K562 (cell line): ENCODE measurements around the gene STK11. TPM values are rescaled to one million over a fixed set of nuclear protein-coding genes. Genes with fewer than 3 reads are reported as not detected.

Source experiments
- FOXK2 ChIP-seq, 2 experiments: fragments of 450-650 bp; IDR thresholded peaks in 1 of 2; conservative IDR thresholded peaks in 1 of 2; 2 replicates each; pipeline ENCODE4 v1.6.1; 2016; ENCODE audit warnings: low read depth in 2 of 2, mild to moderate bottlenecking in 1 of 2
- IRF2 ChIP-seq: sonication (generic); formaldehyde crosslinking; IDR thresholded peaks from 2 replicates; pipeline ENCODE4 v1.8.1; 2022; ENCODE audit warnings: mild to moderate bottlenecking, missing genetic modification reagents
- L3MBTL2 ChIP-seq: fragments of 450-650 bp; IDR thresholded peaks from 2 replicates; pipeline ENCODE4 v1.6.1; 2016; ENCODE audit warnings: mild to moderate bottlenecking, moderate library complexity
- MGA ChIP-seq: fragments of 450-650 bp; IDR thresholded peaks from 2 replicates; pipeline ENCODE4 v1.6.1; 2016; ENCODE audit warnings: mild to moderate bottlenecking, moderate library complexity
- ZNF318 ChIP-seq, 2 experiments: fragments of 450-650 bp; IDR thresholded peaks; 2 replicates each; pipeline ENCODE4 v1.6.1; 2016; ENCODE audit warnings: mild to moderate bottlenecking in 2 of 2, borderline replicate concordance in 1 of 2, low read depth in 1 of 2, moderate library complexity in 1 of 2
- polyA plus RNA-seq, 8 experiments: library from polyadenylated mRNA; depleted of rRNA in 4 of 8; stranded (reverse) in 5 of 8; unstranded in 3 of 8; fragments of >200 nt; fragmentation: Nextera tagmentation in 2 of 8; fragmentation: Illumina TruSeq in 1 of 8; extraction: Ambion mirVana in 2 of 8; extraction: Trizol in 1 of 8; gene quantifications; 2 replicates each; pipeline versions ENCODE4 v1.2.1 to v1.2.3, GENCODE V29; 2011 to 2014; ENCODE audit warnings: inconsistent platforms in 1 of 8, missing spikeins in 1 of 8
- total RNA-seq, 7 experiments: library from RNA; depleted of rRNA in 6 of 7; stranded (reverse); fragments of >200 nt in 6 of 7; fragmentation: Illumina TruSeq in 2 of 7; extraction: Trizol in 2 of 7; gene quantifications; 2 replicates each; pipeline versions ENCODE4 v1.2.1 to v1.2.3, GENCODE V29; 2011 to 2021; ENCODE audit warnings: low replicate concordance in 1 of 7

STK11 gene
- total and polyA plus RNA-seq, 9 of the 15 experiments (the other 6 are each of a cell fraction or from before 2014, with no cell fraction given) = 0.15 to 96.5 (median 31.7) TPM

- TF ChIP-seq ZNF318 (IDR thresholded peaks at IDR 0.05; ENCODE audit: borderline replicate concordance in 1 of 2, low read depth in 1 of 2) (peak in 1 of 2 experiments; percentile 51; a peak in 1 of 4 replicates), MGA (peak; percentile 47), FOXK2 (conservative IDR thresholded peaks at IDR 0.05 in 1 of 2, IDR thresholded peaks at IDR 0.05 in 1 of 2; ENCODE audit: low read depth in 2 of 2) (peak; percentile 26 to 72; a peak in 3 of 4 replicates), L3MBTL2 (peak; percentile 46), IRF2 (no peak)
Measured at GRCh38 chr19:1169921-1170885, 35.4 kb upstream of the STK11 start (continued).
